HS-5 (cell line): ENCODE measurements around the gene SIKE1.
A peak's percentile ranks its signal among the peaks of the same experiment; 100 is the strongest.
"Not testable (repeated sequence)": the region's sequence is repeated elsewhere in the genome, so short reads cannot be mapped to it uniquely, and the experiment has no call there.

Experiments
- DNase-seq: peaks from one replicate; pipeline ENCODE4 v3.0.0-alpha.2; 2012; ENCODE audit warnings: low read depth

SIKE1 gene

GRCh38 chr1:114780344-114781226 lies at the start of gene SIKE1:
Gene SIKE1, minus strand, starts transcription at chr1:114780685. Its CDS starts 78 bp downstream, at chr1:114780607.
- DNase-seq, result peak; percentile 86

- not testable (repeated sequence) for DNase-seq
Observed at GRCh38 chr1:114830075-114830474, 49.6 kb upstream of the SIKE1 start.

GRCh38 chr1:114828251-114828650 lies 47.8 kb upstream of the SIKE1 start:
- DNase-seq, result no peak

- DNase-seq, result no peak
Observed at GRCh38 chr1:114821978-114822377, 41.5 kb upstream of the SIKE1 start.

GRCh38 chr1:114820392-114820791 lies 39.9 kb upstream of the SIKE1 start:
- no peak for DNase-seq

- DNase-seq, result no peak
Observed at GRCh38 chr1:114819869-114820268, 39.4 kb upstream of the SIKE1 start.

- DNase-seq, result not testable (repeated sequence)
Observed at GRCh38 chr1:114804449-114804848, 24.0 kb upstream of the SIKE1 start.

GRCh38 chr1:114803001-114803400 lies 22.5 kb upstream of the SIKE1 start:
- no peak for DNase-seq

- no peak for DNase-seq
Observed at GRCh38 chr1:114794038-114794437, 13.6 kb upstream of the SIKE1 start.

- DNase-seq, result not testable (repeated sequence)
Observed at GRCh38 chr1:114790581-114790980, 10.1 kb upstream of the SIKE1 start.

- DNase-seq, result not testable (repeated sequence)
Observed at GRCh38 chr1:114786440-114786839, 6.0 kb upstream of the SIKE1 start.

- no peak for DNase-seq
Observed at GRCh38 chr1:114782476-114782875, 2.0 kb upstream of the SIKE1 start.

- DNase-seq, result no peak
Observed at GRCh38 chr1:114779722-114780121, 763 bp downstream of the SIKE1 start.

GRCh38 chr1:114776726-114777125 lies 3.8 kb downstream of the SIKE1 start:
- DNase-seq, result not testable (repeated sequence)

- DNase-seq, result no peak
Observed at GRCh38 chr1:114771992-114772391, 8.5 kb downstream of the SIKE1 start.

- no peak for DNase-seq
Observed at GRCh38 chr1:114770989-114771388, 9.5 kb downstream of the SIKE1 start.

- DNase-seq, result no peak
Observed at GRCh38 chr1:114764689-114765088, 15.8 kb downstream of the SIKE1 start.

- DNase-seq, result no peak
Observed at GRCh38 chr1:114758256-114758832, 22.1 kb downstream of the SIKE1 start.

- peak; percentile 94 for DNase-seq
Observed at GRCh38 chr1:114757455-114758255, 22.8 kb downstream of the SIKE1 start, which contains the start of gene CSDE1. Gene CSDE1, minus strand, starts transcription at chr1:114757984. Its CDS starts 18,094 bp downstream, at chr1:114739890.

GRCh38 chr1:114756949-114757454 lies 23.5 kb downstream of the SIKE1 start:
- DNase-seq, result peak; percentile 22

- no peak for DNase-seq
Observed at GRCh38 chr1:114756009-114756892, 24.2 kb downstream of the SIKE1 start.
